ENCODE measurements around the gene KIAA1210. TPM values are rescaled to one million over a fixed set of nuclear protein-coding genes. Genes with fewer than 3 reads are reported as not detected.

Gene KIAA1210
- total and polyA plus RNA-seq, 2 donors (not counting 1 experiment from before 2014, with no cell fraction given), result not detected

DNA sequence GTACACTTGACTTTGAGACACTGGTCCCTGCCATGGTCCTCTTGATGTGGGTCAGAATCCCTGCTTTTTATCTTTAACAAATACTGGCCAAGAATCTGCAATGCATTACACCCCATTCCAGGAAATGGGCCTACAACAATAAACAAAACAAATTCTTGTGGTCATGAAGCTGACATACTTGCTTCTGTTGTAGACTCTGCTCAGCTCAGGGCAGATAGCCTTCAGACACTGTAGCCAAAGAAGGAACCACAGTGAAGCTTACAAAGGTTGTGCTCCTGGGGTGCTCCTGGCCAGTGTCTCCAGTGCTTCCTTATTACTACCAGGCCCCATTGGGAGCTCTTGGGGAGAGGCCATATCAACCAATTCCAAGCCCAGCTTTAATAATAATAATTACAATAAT is 21.8 kb downstream of the KIAA1210 start:
- Histone ChIP-seq H3K36me3 (ENCODE audit: control insufficient read depth, insufficient read depth, low read length) (no peaks in the 10 kb centered on the region), H3K4me2 (ENCODE audit: extremely low read depth, insufficient read depth, low read length) (no peak overlapping the region), H3K4me3 (replicated peaks in 1 of 4; ENCODE audit: control extremely low read depth in 1 of 4, insufficient read depth in 1 of 4, low read depth in 3 of 4, low read length in 4 of 4) (no peak overlapping the region), H3K9ac (ENCODE audit: insufficient read depth, low read length) (no peak overlapping the region), H3K9me3 (ENCODE audit: control insufficient read depth, insufficient read depth, low read depth, low read length) (no peaks in the 10 kb centered on the region), H3K27me3 (ENCODE audit: control insufficient read depth, insufficient read depth, low read length) (no peaks in the 10 kb centered on the region), H3K79me2 (ENCODE audit: control insufficient read depth, insufficient read depth, low read length) (no peaks in the 10 kb centered on the region), H4K20me1 (ENCODE audit: control insufficient read depth, extremely low read depth, insufficient read depth, low read length) (no peaks in the 10 kb centered on the region), H2AFZ (ENCODE audit: low read length) (no peak overlapping the region), H3K27ac (ENCODE audit: insufficient read depth, low read length) (no peak overlapping the region), H3K4me1 (ENCODE audit: control insufficient read depth, extremely low read depth, insufficient read depth, low read length) (no peaks in the 10 kb centered on the region)
- TF ChIP-seq EZH2 (IDR thresholded peaks at IDR 0.05; ENCODE audit: low read length, missing control alignments), result no peak
- peak; percentile 43 to 68 for DNase-seq (ENCODE audit: low read depth in 2 of 2)

DNA sequence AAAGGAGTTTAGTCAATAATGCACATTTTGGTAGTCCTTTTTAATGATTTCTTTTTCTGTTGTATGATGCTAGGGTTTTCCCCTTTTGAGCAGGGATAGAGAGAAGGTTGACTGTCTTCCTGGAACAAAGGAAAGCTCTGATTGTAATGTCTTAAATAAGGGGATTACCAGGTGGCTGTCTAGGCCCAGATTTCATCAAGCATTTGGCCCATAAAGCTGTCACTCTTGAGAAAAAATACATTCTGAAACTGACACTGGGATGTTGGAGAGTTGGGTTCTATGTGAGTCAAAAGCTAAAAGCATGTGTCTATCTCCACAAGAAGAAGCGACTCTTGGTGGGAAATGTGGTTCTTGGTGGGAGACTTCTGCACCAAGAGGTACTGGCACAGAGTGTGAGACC is 26.4 kb downstream of the KIAA1210 start:
- Histone ChIP-seq H4K20me1 (ENCODE audit: control insufficient read depth, extremely low read depth, insufficient read depth, low read length) (no peaks in the 10 kb centered on the region), H3K9me3 (ENCODE audit: control insufficient read depth, insufficient read depth, low read depth, low read length) (no peaks in the 10 kb centered on the region), H3K27me3 (ENCODE audit: control insufficient read depth, insufficient read depth, low read length) (no peaks in the 10 kb centered on the region), H3K27ac (ENCODE audit: insufficient read depth, low read length) (no peak overlapping the region), H3K79me2 (ENCODE audit: control insufficient read depth, insufficient read depth, low read length) (no peaks in the 10 kb centered on the region), H3K4me2 (ENCODE audit: extremely low read depth, insufficient read depth, low read length) (no peak overlapping the region), H3K4me3 (replicated peaks in 1 of 4; ENCODE audit: control extremely low read depth in 1 of 4, insufficient read depth in 1 of 4, low read depth in 3 of 4, low read length in 4 of 4) (no peak overlapping the region), H3K36me3 (ENCODE audit: control insufficient read depth, insufficient read depth, low read length) (no peaks in the 10 kb centered on the region), H3K4me1 (ENCODE audit: control insufficient read depth, extremely low read depth, insufficient read depth, low read length) (no peaks in the 10 kb centered on the region), H2AFZ (ENCODE audit: low read length) (no peak overlapping the region), H3K9ac (ENCODE audit: insufficient read depth, low read length) (no peak overlapping the region)
- DNase-seq (ENCODE audit: low read depth in 2 of 2), result no peak
- TF ChIP-seq EZH2 (IDR thresholded peaks at IDR 0.05; ENCODE audit: low read length, missing control alignments), result no peak
- TF ChIP-seq, protein P1, sequence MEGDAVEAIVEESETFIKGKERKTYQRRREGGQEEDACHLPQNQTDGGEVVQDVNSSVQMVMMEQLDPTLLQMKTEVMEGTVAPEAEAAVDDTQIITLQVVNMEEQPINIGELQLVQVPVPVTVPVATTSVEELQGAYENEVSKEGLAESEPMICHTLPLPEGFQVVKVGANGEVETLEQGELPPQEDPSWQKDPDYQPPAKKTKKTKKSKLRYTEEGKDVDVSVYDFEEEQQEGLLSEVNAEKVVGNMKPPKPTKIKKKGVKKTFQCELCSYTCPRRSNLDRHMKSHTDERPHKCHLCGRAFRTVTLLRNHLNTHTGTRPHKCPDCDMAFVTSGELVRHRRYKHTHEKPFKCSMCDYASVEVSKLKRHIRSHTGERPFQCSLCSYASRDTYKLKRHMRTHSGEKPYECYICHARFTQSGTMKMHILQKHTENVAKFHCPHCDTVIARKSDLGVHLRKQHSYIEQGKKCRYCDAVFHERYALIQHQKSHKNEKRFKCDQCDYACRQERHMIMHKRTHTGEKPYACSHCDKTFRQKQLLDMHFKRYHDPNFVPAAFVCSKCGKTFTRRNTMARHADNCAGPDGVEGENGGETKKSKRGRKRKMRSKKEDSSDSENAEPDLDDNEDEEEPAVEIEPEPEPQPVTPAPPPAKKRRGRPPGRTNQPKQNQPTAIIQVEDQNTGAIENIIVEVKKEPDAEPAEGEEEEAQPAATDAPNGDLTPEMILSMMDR (conservative IDR thresholded peaks at IDR 0.05 in 1 of 2, IDR thresholded peaks at IDR 0.05 in 1 of 2; ENCODE audit: low read depth in 1 of 2, low read length in 2 of 2), result no peak

DNA sequence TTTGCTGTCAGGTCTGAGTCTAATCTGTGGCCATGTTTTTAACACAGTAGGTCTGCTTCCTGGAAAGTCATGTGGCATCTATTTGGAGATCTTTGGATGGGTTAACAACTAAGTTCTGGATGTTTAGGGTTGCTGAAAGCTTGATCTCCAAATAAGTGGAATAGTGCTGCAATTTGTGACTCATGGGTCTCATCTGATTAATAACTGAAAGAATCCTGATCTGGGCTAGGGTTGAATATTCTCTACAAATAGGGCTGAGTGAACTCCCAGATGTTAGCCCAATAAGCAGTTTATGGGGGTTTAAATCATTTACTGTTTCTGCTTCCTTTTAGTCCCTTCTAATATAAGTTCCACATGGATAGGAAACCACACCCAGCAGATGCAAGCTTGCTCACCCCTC is 31.7 kb downstream of the KIAA1210 start:
- H3K4me2 ChIP-seq (ENCODE audit: extremely low read depth, insufficient read depth, low read length), result no peak overlapping the region
- no peak for DNase-seq (ENCODE audit: low read depth in 2 of 2)

More for the DNA sequence above, 31.7 kb downstream of the KIAA1210 start:
- Histone ChIP-seq H2AFZ (ENCODE audit: low read length) (no peak overlapping the region), H3K79me2 (ENCODE audit: control insufficient read depth, insufficient read depth, low read length) (no peaks in the 10 kb centered on the region), H3K36me3 (ENCODE audit: control insufficient read depth, insufficient read depth, low read length) (no peaks in the 10 kb centered on the region), H3K4me1 (ENCODE audit: control insufficient read depth, extremely low read depth, insufficient read depth, low read length) (no peaks in the 10 kb centered on the region), H3K27me3 (ENCODE audit: control insufficient read depth, insufficient read depth, low read length) (no peaks in the 10 kb centered on the region), H4K20me1 (ENCODE audit: control insufficient read depth, extremely low read depth, insufficient read depth, low read length) (no peaks in the 10 kb centered on the region), H3K4me3 (replicated peaks in 1 of 4; ENCODE audit: control extremely low read depth in 1 of 4, insufficient read depth in 1 of 4, low read depth in 3 of 4, low read length in 4 of 4) (no peak overlapping the region), H3K27ac (ENCODE audit: insufficient read depth, low read length) (no peak overlapping the region), H3K9ac (ENCODE audit: insufficient read depth, low read length) (no peak overlapping the region), H3K9me3 (ENCODE audit: control insufficient read depth, insufficient read depth, low read depth, low read length) (no peaks in the 10 kb centered on the region)
- TF ChIP-seq, protein P1 (conservative IDR thresholded peaks at IDR 0.05 in 1 of 2, IDR thresholded peaks at IDR 0.05 in 1 of 2; ENCODE audit: low read depth in 1 of 2, low read length in 2 of 2), result no peak
- no peak for TF ChIP-seq EZH2 (IDR thresholded peaks at IDR 0.05; ENCODE audit: low read length, missing control alignments)

Data from fibroblast of lung (primary cell).